NCI-H1417 treated with DMSO at 0.1 percent for 48 hours (cell line): ENCODE measurements around the gene EFCAB13.
A peak's percentile ranks its signal among the peaks of the same experiment; 100 is the strongest.

ENCODE experiments used
- DNase-seq: peaks from one replicate; lab custom pipeline; 2025; lab: John Stamatoyannopoulos, UW

EFCAB13 gene

DNA sequence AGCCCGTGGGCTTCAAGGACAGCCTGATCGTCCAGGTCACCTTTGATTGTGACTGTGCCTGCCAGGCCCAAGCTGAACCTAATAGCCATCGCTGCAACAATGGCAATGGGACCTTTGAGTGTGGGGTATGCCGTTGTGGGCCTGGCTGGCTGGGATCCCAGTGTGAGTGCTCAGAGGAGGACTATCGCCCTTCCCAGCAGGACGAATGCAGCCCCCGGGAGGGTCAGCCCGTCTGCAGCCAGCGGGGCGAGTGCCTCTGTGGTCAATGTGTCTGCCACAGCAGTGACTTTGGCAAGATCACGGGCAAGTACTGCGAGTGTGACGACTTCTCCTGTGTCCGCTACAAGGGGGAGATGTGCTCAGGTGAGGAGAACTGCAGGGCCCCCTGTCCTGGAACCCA lies 31.5 kb upstream of the EFCAB13 start:
- no peak for DNase-seq

DNA sequence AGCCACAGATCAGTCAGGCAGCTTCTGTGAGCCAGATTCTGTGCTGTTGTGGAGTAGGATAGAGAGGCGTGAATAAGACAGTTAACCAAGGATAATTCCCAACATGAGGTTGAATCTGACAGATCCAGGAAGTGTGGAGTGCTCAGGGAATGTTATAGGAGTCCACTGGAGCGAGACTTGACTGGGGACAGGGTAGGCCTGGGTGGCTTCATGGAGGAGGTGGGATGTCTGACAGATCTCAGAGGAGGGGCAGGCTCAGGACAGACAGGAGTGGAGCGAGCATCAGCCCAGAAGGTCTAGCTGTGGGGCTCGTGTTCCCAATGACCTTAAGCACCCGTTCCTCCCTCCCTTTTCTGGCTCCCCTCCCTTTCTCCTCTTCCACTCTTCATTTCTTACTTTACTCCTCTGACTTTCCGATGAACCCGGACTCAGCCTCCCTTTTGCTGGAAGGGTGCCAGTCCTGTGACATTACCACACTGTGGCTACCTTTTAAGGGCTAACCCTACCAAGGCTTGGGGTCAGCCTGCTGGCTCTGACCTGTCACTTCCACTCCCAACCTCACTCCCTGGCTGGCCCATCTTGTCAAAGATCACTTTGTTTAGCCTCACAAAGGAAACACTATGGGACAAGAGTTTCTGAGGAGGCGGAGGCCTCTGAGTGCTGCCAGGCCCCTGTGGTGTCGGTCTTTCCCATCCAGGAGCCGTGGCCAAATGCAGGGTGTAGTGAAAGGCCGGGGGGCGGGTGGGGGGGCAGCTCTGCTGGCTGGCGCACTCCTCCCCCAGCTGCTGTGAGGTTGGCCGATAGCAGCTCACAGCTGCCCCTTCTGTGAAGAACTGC lies 28.5 kb upstream of the EFCAB13 start:
- no peak for DNase-seq

- no peak for DNase-seq
These were observed 27.9 kb upstream of the EFCAB13 start for GRCh38 chr17:47295874-47296255.

DNA sequence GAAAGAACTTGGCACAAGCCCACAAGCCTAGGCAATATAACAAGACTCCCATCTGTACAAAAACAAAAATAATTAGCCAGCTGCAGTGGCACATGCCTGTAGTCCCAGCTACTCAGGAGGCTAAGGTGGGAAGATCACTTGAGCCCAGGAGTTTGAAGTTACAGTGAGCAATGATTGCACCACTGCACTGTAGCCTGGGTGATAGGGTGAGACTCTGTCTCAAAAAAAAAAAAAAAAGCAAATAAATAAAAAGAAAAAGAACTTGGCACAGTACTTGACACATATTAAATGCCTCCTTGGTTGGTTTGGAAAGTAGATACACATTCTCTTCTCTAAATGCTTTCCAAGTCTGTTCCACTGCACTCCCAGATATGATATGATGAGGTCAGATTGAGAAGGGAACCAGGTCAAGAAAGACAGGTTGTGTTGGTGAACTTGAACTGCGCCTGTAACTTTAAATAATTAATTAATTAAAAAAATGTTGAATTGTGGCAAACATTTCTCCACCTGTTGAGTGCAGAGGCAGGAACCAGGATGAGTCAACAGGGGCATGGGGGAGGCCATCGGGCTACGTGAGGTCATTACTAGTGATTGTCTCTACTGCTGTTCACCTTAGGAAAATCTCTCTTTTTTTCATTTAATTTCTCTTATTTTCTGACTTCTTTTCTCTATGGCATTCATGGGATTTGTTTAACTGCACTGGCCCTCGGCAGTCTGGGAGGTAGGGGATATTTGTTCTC lies 25.9 kb upstream of the EFCAB13 start:
- no peak for DNase-seq

- no peak for DNase-seq
These were observed 25.0 kb upstream of the EFCAB13 start for GRCh38 chr17:47298712-47299111.

- DNase-seq = no peak
These were observed 24.4 kb upstream of the EFCAB13 start for GRCh38 chr17:47299239-47299910.

DNA sequence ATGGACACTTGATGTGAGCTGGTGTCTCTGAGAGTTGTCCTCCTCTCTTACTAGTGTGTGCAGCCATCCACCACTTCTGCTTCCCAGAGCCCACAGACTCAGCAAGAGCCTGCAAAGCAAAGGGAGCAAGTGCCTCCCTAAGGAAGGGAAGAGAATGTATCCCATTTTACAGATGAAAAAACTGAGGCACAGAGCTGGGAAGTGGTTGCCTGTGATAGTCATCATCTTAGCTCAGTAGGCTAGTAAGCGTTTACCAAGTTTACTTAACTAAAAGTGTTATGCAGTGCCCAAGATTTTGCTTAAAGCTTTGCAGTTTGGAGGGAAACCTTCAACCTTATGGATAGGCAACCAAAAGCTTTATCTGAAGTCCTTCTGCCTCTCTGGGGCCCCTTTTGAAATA lies 23.0 kb upstream of the EFCAB13 start:
- DNase-seq = no peak

GRCh38 chr17:47301161-47301560 lies 22.6 kb upstream of the EFCAB13 start:
- DNase-seq = no peak

GRCh38 chr17:47301831-47302230 lies 21.9 kb upstream of the EFCAB13 start:
- no peak for DNase-seq

- no peak for DNase-seq
These were observed 19.6 kb upstream of the EFCAB13 start for GRCh38 chr17:47304186-47304585.

DNA sequence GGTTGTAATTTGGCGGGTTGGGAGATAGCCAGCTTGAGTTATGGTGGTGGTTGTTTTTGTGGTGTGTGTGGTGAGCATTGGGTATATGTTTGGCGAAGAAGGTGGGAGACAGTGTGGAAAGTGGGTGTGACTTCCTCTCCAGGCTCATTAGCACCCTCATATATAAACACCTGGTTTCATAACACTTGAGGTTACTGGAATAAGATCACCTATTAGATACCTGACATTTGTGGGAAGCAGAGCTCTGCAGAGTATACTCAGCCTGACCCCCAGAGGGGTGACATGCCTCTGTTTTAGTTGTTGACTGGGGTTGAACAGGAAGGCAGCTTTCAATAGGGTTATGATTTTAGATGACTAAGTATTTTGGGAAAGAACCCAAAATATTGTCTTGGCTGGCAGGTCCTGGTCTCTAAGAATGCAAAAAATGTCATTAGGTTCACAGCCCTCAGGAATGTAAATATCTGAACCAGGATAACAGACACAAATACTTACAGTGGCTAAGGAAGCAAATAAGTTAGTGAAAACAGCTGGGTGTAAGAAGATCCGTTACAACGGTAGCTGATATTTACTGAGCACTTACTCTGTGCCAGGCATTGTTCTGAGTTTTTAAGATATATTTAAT lies 18.3 kb upstream of the EFCAB13 start:
- DNase-seq = no peak

DNA sequence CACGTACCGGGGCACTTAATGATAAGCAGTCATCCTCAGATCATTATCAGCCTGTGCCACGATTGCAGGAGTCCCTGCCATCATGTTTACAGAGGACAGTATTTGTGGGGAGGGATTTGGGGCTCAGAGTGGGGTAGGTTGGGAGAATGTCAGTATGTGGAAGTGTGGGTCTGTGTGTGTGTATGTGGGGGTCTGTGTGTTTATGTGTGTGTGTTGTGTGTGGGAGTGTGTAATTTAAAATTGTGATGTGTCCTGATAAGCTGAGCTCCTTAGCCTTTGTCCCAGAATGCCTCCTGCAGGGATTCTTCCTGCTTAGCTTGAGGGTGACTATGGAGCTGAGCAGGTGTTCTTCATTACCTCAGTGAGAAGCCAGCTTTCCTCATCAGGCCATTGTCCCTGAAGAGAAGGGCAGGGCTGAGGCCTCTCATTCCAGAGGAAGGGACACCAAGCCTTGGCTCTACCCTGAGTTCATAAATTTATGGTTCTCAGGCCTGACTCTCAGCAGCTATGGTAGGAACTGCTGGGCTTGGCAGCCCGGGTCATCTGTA lies 13.5 kb upstream of the EFCAB13 start:
- no peak for DNase-seq

- no peak for DNase-seq
These were observed 12.3 kb upstream of the EFCAB13 start for GRCh38 chr17:47311420-47311819.

GRCh38 chr17:47315451-47316266 lies 8.1 kb upstream of the EFCAB13 start:
- DNase-seq = no peak

DNA sequence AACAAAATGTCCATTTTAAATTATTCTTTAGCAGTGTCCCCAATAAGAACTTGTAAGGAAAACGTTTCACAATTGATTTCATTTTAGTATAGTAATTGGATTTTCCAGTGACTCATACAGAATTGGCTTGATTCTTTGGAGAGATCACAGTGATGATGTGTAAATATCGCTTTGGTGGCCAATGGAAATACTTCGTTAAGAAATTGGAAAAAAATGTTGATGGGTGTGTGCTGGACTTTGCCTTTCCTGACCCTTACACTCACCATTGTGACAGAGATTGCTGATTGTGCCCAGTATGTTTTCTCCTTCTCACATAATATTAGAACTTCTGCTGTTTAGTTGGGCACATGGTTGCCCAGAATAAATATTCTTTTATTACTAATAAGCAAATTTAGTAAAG lies 7.4 kb upstream of the EFCAB13 start:
- no peak for DNase-seq

DNA sequence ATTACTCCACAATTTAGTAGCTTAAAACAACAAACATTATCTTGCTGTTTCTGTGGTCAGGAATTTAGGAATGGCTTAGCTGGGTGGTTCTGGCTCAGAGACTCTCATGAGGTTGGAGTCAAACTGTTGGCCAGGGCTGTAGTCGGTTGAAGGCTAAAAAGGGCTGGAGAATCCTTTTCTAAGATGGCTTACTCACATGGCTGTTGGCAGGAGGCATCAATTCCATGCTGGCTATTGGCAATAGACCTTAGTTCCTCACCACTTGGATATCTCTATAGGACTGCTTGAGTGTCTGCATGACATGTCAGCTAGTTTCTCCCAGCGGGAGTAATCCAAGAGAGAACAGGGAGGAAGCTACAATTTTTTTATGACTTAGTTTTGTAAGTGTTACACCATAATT lies 6.6 kb upstream of the EFCAB13 start:
- DNase-seq = no peak

DNA sequence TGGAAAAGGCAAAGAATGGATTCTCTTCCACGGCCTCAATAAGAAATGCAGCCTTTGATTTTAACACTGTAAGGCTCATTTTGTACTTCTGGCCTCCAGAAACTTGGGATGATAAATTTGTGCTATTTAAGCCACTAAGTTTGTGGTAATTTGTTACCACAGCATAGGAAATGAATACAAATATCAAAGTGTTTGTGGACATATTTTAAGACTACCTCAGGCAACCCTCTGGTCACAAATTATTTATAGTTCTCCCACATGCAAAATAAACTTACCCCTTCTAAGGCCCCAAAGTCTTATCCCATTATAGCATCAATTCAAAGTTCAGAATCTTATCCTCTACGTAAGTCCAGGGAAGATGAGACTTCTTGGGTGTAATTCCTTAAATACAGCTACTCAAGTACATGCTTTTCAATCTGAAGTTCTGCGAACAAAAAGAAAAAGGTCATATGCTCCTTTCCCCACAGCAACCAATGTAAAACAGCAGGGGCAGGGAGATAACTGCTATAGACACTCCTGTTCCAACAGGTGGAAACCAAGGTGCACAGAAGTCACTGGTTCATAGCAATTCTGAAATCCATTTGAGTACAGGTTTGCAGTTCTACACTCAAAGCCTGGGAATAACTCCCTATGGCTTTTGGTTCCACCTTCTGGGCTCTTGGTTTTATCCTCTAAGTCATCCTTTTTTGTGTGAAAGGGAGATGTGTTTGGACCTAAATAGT lies 5.4 kb upstream of the EFCAB13 start:
- no peak for DNase-seq

DNA sequence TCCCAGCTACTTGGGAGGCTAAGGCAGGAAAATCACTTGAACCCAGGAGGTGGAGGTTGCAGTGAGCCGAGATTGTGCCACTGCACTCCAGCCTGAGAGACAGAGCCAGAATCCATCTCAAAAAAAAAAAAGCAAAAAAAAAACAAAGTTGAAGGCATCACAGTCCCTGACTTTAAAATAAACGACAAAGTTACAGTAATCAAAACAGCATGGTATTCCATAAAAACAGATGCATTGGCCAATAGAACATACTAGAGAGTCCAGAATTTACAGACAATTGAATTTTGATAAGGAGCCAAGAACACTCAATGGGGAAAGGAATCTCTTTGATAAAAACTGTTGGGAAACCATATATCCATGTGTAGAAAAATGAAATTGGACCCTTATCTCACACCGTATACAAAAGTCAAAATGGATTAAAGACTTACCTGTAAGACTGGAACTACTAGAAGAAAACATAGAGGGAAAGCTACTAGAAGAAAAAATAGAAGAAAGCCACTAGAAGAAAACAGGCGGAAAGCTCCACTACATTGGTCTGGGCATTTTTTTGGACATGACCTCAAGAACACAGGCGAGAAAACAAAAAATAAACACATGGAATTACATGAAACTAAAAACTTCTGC lies 2.8 kb upstream of the EFCAB13 start:
- no peak for DNase-seq

GRCh38 chr17:47324224-47325020 lies 667 bp downstream of the EFCAB13 start:
- peak; percentile 16 for DNase-seq
